GM18909 (cell line): ENCODE results near the gene UBE2V1.
"Not testable (repeated sequence)": the region's sequence is repeated elsewhere in the genome, so short reads cannot be mapped to it uniquely, and the experiment has no call there.

ENCODE experiments used
- ATAC-seq: cut with Tn5 transposase; IDR thresholded peaks from one replicate; pipeline ENCODE4 v1.9.1; 2021; ENCODE audit warnings: mild to moderate bottlenecking; ENCODE audit not compliant: unreplicated experiment, poor library complexity

Gene UBE2V1

GRCh38 chr20:50101281-50101680 is 11.7 kb downstream of the UBE2V1 start:
- ATAC-seq: no peak

DNA sequence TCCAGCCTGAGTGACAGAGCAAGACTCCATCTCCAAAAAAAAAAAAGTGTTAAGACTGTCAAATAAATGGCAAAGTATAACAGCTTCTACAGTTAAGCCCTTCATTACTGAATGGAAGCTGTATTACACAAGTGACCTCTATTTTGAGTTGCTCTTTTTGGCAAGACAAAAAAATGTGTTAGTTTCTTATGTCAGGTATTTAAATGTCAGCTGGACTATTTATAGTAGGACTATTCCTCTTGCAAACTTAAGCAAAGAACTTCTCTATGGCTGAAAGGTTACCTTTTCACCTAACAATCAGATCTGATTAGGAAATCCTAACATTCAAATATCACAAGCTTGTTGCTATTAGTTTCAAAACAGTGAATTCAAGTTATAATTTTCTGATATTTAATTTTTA is 12.4 kb downstream of the UBE2V1 start:
- ATAC-seq: no peak

GRCh38 chr20:50099565-50099991 is 13.4 kb downstream of the UBE2V1 start:
- ATAC-seq: no peak

- no peak for ATAC-seq
These were observed 13.8 kb downstream of the UBE2V1 start for GRCh38 chr20:50099113-50099512.

DNA sequence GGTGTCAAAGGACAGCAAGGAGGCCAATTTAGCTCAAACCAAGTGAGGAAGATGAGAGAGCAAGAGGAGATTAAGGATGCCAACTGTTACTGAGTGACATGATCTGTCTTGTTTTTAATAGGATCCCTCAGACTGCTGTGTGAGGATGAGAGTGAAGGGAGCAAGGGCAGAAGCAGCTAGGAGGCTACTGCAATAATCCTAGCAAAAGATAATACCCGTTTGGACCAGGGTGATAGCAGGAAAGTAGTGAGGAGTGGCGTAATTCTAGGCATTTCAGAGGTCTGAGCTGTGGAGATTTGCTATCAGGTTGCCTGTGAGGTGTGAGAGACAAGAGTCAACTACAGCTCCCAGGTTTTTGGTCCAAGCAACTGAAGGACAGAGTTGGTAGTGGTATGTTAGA is 14.7 kb downstream of the UBE2V1 start:
- ATAC-seq: no peak

GRCh38 chr20:50097843-50098242 is 15.1 kb downstream of the UBE2V1 start:
- no peak for ATAC-seq

DNA sequence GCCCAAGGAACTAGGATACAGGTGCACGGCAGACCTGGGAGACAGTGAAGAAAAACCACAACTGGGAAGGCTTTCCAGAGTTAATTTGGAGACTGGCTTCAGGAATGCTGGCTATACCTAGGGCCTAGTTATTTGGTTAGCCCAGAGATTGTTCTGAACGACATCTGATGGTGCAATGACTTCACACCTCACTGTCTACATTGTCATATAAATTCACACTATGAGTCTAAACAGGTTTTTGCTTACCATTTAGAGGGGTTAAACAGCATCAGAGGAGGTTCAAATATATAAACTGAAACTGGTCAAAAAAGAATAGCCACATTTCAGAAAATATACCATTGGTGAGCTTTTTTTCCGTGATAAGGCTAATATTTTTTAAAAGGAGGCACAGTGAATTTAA is 16.7 kb downstream of the UBE2V1 start:
- no peak for ATAC-seq

- ATAC-seq: no peak
These were observed 17.4 kb downstream of the UBE2V1 start for GRCh38 chr20:50095476-50096078.

DNA sequence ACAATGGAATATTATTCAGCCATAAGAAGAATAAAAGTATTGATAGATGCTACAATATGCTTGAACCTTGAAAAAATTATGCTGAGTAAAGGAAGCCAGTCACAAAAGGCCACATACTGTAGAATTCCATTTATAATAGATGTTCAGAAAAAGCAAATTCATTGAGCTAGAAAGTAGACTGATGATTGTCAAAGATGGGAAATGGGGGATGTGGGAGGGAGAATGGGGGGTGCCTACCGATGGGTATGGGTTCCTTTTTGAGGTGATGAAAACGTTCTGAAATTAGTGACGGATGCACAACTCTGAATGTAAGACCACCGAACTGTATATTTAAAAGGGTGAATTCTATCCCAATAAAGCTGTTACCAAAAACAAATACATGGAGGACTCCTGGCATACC is 18.4 kb downstream of the UBE2V1 start:
- ATAC-seq: no peak

DNA sequence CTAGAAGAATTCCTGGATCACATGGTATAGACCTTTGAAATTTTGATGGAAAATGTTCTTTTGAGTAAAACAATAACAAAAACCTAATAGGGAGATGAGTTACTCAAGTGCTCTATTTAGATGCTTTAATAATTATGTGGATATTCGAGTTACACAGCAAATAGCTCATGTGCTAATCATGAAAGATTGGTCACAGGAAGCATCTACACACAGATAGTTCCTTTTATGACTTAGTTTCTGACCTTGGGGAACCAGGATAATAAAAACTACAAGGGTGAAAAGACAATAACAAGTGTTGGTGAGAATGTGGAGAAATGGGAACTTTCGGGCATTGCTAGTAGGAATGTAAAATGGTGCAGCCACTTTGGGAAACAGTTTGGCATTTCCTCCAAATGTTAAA is 19.7 kb downstream of the UBE2V1 start:
- no peak for ATAC-seq

DNA sequence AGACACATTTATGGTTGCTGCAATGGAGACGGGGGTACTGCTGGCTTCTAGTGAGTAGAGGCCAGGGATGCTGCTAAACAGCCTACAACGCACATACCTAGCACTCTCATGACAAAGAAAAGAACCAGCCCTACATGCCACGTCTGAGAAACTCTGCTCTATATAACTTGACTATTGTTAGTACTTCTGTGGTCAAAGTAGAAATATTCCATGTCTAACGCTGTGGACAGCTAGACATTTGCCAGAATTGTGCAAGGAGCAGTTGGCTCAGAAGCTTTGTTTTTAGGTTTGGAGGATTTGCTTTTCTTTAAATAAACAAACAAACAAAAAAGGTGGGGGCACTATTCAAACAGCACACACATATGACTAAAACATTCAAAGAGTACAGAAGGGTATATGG is 20.5 kb downstream of the UBE2V1 start:
- ATAC-seq: no peak

DNA sequence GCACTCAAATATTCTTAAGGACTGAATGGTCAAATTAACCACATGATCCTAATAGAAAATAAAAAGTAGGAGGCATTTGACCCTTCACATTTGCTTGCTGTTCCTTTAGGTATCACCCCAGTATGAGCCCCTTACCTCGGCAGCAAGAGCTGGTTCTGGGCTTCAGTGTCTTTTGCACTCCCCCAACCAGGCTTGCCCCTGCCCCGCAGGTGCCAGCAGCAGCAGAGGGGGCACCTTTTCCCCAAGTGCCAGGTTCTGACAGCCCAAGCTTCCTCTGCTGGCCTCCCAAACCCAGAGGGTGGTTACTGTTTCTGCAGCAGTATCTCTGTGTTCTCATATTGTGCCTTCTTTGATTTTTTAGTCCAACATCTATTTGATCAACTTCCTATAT is 23.2 kb downstream of the UBE2V1 start:
- no peak for ATAC-seq

GRCh38 chr20:50089140-50089786 is 23.7 kb downstream of the UBE2V1 start:
- ATAC-seq: no peak

GRCh38 chr20:50088022-50088421 is 24.9 kb downstream of the UBE2V1 start:
- ATAC-seq: no peak

GRCh38 chr20:50085481-50086365 is 27.2 kb downstream of the UBE2V1 start:
- ATAC-seq: no peak

- no peak for ATAC-seq
These were observed 27.8 kb downstream of the UBE2V1 start for GRCh38 chr20:50085146-50085480.

DNA sequence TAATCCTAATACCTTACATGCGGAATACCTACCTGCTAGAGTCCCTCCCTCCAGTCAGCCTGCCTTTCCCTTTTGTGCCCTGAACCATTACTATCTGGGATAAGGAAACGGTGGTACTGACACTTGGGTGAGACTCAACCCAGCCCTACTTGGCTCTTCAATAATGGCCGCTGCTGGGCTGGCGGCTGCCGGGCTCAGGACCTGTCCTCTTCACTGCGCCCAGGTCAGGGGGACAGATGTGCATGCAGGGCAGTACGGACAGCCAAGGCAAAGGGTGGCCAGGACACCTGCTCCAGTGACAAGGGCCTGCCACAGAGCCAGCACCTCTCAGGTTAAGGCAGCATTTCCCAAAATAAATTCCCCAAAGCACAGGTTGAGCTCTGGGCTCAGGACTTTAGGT is 29.9 kb downstream of the UBE2V1 start:
- ATAC-seq: no peak

- ATAC-seq: not testable (repeated sequence)
These were observed 30.9 kb downstream of the UBE2V1 start for GRCh38 chr20:50082056-50082455.

- ATAC-seq: no peak
These were observed 34.9 kb downstream of the UBE2V1 start for GRCh38 chr20:50077818-50078601.

GRCh38 chr20:50073500-50073899 is 39.5 kb downstream of the UBE2V1 start:
- ATAC-seq: no peak
